ENCODE data around the gene LGMN.
"Not testable (repeated sequence)": the region's sequence is repeated elsewhere in the genome, so short reads cannot be mapped to it uniquely, and the experiment has no call there.

The LGMN gene

GRCh38 chr14:92690171-92691011 is 58.0 kb downstream of the LGMN start:
- Mint-ChIP-seq H3K4me3 (no peak overlapping the region), H3K27ac (no peak overlapping the region), H3K9me3 (no peaks in the 10 kb centered on the region), H3K27me3 (ENCODE audit: low read depth) (peaks cover 7% of the 10 kb centered on the region), H3K36me3 (ENCODE audit: low read depth) (peaks cover 7% of the 10 kb centered on the region), H3K4me1 (ENCODE audit: low read depth) (no peaks in the 10 kb centered on the region)
- no peak for DNase-seq (ENCODE audit: low spot score)

GRCh38 chr14:92688434-92689375 is 59.7 kb downstream of the LGMN start:
- Mint-ChIP-seq H3K4me1 (ENCODE audit: low read depth) (no peaks in the 10 kb centered on the region), H3K27ac (no peak overlapping the region)

DNA sequence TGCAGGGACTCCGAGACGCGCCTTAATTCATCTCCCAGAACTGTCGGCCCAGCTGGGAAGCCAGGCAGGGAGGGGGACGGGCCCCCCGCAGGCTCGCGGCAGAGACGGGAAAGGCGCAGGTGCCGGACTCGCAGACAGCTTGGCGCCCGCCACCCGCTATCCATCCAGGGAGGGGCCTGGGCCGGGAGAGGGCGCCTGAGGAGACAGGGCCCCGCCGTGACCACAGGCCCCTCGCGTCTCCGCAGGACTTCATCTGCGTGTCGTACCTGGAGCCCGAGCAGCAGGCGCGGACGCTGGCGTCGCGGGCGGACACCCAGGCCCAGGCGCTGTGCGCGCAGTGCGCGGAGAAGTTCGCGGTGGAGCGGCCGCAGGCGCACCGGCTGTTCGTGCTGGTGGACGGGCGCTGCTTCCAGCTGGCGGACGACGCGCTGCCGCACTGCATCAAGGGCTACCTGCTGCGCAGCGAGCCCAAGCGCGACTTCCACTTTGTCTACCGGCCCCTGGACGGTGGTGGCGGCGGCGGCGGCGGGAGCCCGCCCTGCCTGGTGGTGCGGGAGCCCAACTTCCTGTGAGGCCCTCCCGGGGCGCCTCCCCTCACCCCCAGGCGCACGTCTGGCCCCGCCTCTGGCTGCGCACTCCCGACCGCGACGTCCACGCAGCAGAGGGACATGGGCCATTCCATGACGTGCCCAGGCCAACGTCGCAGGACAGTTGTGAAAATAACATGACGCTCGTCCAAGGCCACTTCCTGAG is 60.6 kb downstream of the LGMN start:
- H3K4me1 Mint-ChIP-seq (ENCODE audit: low read depth) = no peaks in the 10 kb centered on the region
- no peak overlapping the region for H3K4me3 Mint-ChIP-seq
- no peaks in the 10 kb centered on the region for H3K27me3 Mint-ChIP-seq (ENCODE audit: low read depth)
- H3K36me3 Mint-ChIP-seq (ENCODE audit: low read depth) = peaks cover 10% of the 10 kb centered on the region
- no peak overlapping the region for H3K27ac Mint-ChIP-seq
- DNase-seq (ENCODE audit: low spot score) = no peak
- no peaks in the 10 kb centered on the region for H3K9me3 Mint-ChIP-seq

More at GRCh38 chr14:92688434-92689375, 59.7 kb downstream of the LGMN start:
- H3K36me3 Mint-ChIP-seq (ENCODE audit: low read depth) = peaks cover 10% of the 10 kb centered on the region
- H3K4me3 Mint-ChIP-seq = no peak overlapping the region
- H3K9me3 Mint-ChIP-seq = no peaks in the 10 kb centered on the region
- no peak for DNase-seq (ENCODE audit: low spot score)
- H3K27me3 Mint-ChIP-seq (ENCODE audit: low read depth) = no peaks in the 10 kb centered on the region

DNA sequence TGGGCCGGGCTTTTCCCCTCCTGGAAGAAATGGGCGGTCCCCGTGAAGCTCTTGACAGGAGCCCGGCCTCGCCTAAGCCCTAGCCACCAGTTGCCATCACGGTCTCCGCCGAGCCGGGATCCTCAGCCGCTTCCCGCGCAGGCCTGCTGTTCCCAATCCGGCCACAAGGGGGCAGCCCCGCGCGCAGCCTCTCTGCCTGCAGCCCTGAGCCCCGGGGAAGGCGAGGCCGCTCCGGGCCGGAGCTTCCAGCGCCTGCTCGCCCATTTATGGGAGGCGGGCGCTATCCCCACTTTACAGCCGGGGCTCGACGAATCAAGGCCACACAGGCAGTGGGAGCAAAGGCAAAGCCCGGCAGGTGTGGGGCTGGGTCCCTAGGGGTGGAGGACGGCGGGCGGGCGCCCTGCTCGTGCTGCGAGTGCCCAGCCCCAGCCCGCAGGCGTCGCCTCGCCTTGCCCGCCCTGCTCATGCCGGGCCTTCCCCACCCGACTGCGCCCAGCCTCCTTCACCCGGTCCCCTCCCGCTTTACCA is 61.5 kb downstream of the LGMN start:
- no peaks in the 10 kb centered on the region for H3K9me3 Mint-ChIP-seq
- H3K27me3 Mint-ChIP-seq (ENCODE audit: low read depth) = no peaks in the 10 kb centered on the region
- peak; percentile 59 for DNase-seq (ENCODE audit: low spot score)
- H3K36me3 Mint-ChIP-seq (ENCODE audit: low read depth) = peaks cover 18% of the 10 kb centered on the region
- H3K4me3 Mint-ChIP-seq = no peak overlapping the region
- H3K27ac Mint-ChIP-seq = no peak overlapping the region
- peaks cover 2% of the 10 kb centered on the region for H3K4me1 Mint-ChIP-seq (ENCODE audit: low read depth)

- no peak overlapping the region for H3K27ac Mint-ChIP-seq
- DNase-seq (ENCODE audit: low spot score) = no peak
- no peak overlapping the region for H3K4me3 Mint-ChIP-seq
- H3K9me3 Mint-ChIP-seq = no peaks in the 10 kb centered on the region
- peaks cover 18% of the 10 kb centered on the region for H3K36me3 Mint-ChIP-seq (ENCODE audit: low read depth)
- H3K4me1 Mint-ChIP-seq (ENCODE audit: low read depth) = peaks cover 2% of the 10 kb centered on the region
- no peaks in the 10 kb centered on the region for H3K27me3 Mint-ChIP-seq (ENCODE audit: low read depth)
Measured at GRCh38 chr14:92686411-92686899, 62.0 kb downstream of the LGMN start.

- Mint-ChIP-seq H3K27me3 (ENCODE audit: low read depth) (no peaks in the 10 kb centered on the region), H3K9me3 (no peaks in the 10 kb centered on the region), H3K4me1 (ENCODE audit: low read depth) (peaks cover 7% of the 10 kb centered on the region), H3K27ac (no peak overlapping the region), H3K36me3 (ENCODE audit: low read depth) (peaks cover 24% of the 10 kb centered on the region), H3K4me3 (no peak overlapping the region)
- DNase-seq (ENCODE audit: low spot score) = no peak
Measured at GRCh38 chr14:92685784-92686355, 62.6 kb downstream of the LGMN start.

DNA sequence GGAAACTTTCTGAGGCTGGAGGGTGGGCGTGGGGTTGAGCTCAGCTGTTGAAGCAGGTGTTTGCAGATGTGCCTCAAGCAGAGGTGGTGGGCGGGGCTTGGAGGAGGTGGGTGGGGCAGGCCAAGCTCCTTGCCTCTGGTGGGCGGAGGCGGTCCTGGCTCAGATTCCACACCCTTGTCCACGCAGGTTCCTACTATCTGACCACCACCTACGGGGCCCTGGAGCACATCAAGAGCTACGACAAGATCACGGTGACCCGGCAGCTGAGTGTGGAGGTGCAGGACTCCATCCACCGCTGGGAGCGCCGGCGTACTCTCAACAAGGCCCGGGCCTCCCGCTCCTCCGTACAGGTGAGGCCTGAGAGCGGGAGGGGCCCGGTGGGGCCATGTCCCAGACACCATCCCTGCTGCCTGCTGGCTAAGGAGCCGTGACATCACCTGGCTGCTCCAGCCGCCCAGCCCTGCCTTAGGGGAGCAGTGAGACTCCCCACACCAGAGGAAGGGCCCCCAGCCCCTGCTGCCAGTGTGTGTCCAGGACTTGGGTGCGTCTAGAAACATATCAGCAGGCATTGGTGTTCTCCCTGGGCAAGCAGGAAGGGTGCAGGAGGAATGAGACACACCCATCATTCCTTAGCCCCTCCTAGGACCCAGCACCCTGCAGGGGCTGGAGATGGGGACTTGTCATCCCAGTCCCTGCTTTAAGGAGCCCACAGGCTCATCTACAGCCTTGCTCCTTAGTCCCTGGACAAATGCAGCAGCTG is 63.4 kb downstream of the LGMN start:
- Mint-ChIP-seq H3K4me1 (ENCODE audit: low read depth) (peaks cover 7% of the 10 kb centered on the region), H3K36me3 (ENCODE audit: low read depth) (peaks cover 30% of the 10 kb centered on the region), H3K9me3 (no peaks in the 10 kb centered on the region), H3K27ac (no peak overlapping the region), H3K4me3 (no peak overlapping the region), H3K27me3 (ENCODE audit: low read depth) (no peaks in the 10 kb centered on the region)
- no peak for DNase-seq (ENCODE audit: low spot score)

- Mint-ChIP-seq H3K27me3 (ENCODE audit: low read depth) (no peaks in the 10 kb centered on the region), H3K9me3 (no peaks in the 10 kb centered on the region), H3K36me3 (ENCODE audit: low read depth) (peaks cover 46% of the 10 kb centered on the region), H3K4me1 (ENCODE audit: low read depth) (peaks cover 7% of the 10 kb centered on the region), H3K27ac (no peak overlapping the region), H3K4me3 (no peak overlapping the region)
- DNase-seq (ENCODE audit: low spot score) = no peak
Measured at GRCh38 chr14:92683041-92683440, 65.4 kb downstream of the LGMN start.

GRCh38 chr14:92680781-92681650 is 67.4 kb downstream of the LGMN start:
- DNase-seq (ENCODE audit: low spot score) = peak; percentile 61
- H3K27ac Mint-ChIP-seq = no peak overlapping the region
- H3K4me3 Mint-ChIP-seq = no peak overlapping the region
- no peaks in the 10 kb centered on the region for H3K27me3 Mint-ChIP-seq (ENCODE audit: low read depth)
- peaks cover 20% of the 10 kb centered on the region for H3K4me1 Mint-ChIP-seq (ENCODE audit: low read depth)
- H3K36me3 Mint-ChIP-seq (ENCODE audit: low read depth) = peaks cover 62% of the 10 kb centered on the region
- H3K9me3 Mint-ChIP-seq = no peaks in the 10 kb centered on the region

GRCh38 chr14:92680330-92680729 is 68.1 kb downstream of the LGMN start:
- H3K4me1 Mint-ChIP-seq (ENCODE audit: low read depth) = peaks cover 24% of the 10 kb centered on the region
- not testable (repeated sequence) for H3K27me3 Mint-ChIP-seq (ENCODE audit: low read depth); DNase-seq (ENCODE audit: low spot score); H3K27ac Mint-ChIP-seq; H3K9me3 Mint-ChIP-seq; H3K4me3 Mint-ChIP-seq
- H3K36me3 Mint-ChIP-seq (ENCODE audit: low read depth) = peaks cover 62% of the 10 kb centered on the region

- Mint-ChIP-seq H3K4me1 (ENCODE audit: low read depth) (peaks cover 24% of the 10 kb centered on the region), H3K36me3 (ENCODE audit: low read depth) (peaks cover 65% of the 10 kb centered on the region), H3K27me3 (ENCODE audit: low read depth) (no peaks in the 10 kb centered on the region), H3K27ac (no peak overlapping the region), H3K4me3 (no peak overlapping the region), H3K9me3 (no peaks in the 10 kb centered on the region)
- DNase-seq (ENCODE audit: low spot score) = no peak
Measured at GRCh38 chr14:92679246-92679645, 69.2 kb downstream of the LGMN start.

GRCh38 chr14:92678766-92679165 is 69.7 kb downstream of the LGMN start:
- H3K4me1 Mint-ChIP-seq (ENCODE audit: low read depth) = peaks cover 24% of the 10 kb centered on the region
- DNase-seq (ENCODE audit: low spot score) = no peak
- H3K9me3 Mint-ChIP-seq = no peaks in the 10 kb centered on the region
- no peak overlapping the region for H3K4me3 Mint-ChIP-seq
- H3K27ac Mint-ChIP-seq = peak overlapping the region; percentile 47
- H3K36me3 Mint-ChIP-seq (ENCODE audit: low read depth) = peaks cover 69% of the 10 kb centered on the region
- no peaks in the 10 kb centered on the region for H3K27me3 Mint-ChIP-seq (ENCODE audit: low read depth)
